Right ventricle myocardium superior (tissue), 1 donor: ENCODE data around the gene XPC. TPM values are rescaled to one million over a fixed set of nuclear protein-coding genes. Genes with fewer than 3 reads are reported as not detected.

Experiments
- ATAC-seq: fragments of 200-7000 bp; cut with Tn5 transposase; one replicate; pipeline ENCODE4 v1.9.1; 2020; ENCODE audit warnings: mild to moderate bottlenecking; ENCODE audit not compliant: poor library complexity
- DNase-seq: peaks from one replicate; pipeline ENCODE4 v3.0.0-alpha.2; 2020
- intact Hi-C: fragments of 100-400 bp; cut with DNase I; formaldehyde crosslinking; loops from one replicate; pipeline ENCODE4 v1.11.2; 2022
- total RNA-seq: library from RNA; stranded (reverse); fragmentation: NEBNext Ultra II Directional; extraction: Animal tissue kit (Norgen Biotek cat#: 25700); gene quantifications from one replicate; pipeline ENCODE4 v1.2.1, GENCODE V29; 2021
- donor health status: DM: no; HTN: yes; CAD: no; lungs with severe emphysema.

The XPC gene
- total RNA-seq, 1 donor from 2014 or later = 7.7 TPM

GRCh38 chr3:14141144-14141543, 37.3 kb downstream of the XPC start:
- intact Hi-C loops = no loop called here
- ATAC-seq (no peak), DNase-seq (no peak)

DNA sequence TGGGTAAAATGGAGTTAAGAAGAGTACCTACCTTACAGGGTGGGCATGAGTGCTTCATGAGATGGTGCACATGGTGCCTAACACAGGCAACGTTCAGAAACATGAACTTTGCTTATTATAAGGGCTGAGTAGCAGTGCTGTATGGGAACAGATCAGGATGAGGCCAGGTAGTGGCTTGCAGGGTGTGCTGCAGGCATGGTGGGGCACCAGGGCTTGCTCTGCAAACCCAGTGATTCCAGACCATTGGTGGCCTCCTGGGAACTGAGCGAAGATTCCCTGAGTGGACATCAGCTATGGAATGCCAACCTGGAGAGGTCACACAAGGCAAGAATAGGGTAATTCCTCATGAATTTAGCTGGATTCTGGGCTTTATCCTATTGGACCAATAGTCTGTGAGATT, 37.7 kb downstream of the XPC start:
- intact Hi-C loops = no loop called here
- DNase-seq = no peak
- ATAC-seq = no peak

DNA sequence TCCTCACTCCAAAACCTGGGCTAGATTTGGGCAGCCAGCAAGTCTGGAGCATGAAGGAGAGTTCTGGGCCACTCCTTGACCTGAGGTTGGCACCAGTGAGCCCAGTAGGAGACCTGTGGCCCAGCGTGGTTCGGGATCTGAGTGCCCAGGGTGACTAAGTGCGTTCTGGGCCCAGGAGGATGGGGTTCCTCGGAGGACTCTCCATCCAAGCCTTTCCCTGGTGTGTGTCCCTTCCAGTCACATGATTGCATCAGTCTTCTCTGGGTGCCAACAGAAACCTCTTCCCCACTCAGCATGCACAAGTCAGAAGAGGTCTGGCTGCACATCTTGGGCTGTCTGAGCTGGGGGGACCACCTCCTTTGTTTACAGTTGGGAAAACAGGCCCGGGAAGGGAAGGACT, 38.6 kb downstream of the XPC start:
- intact Hi-C loops = no loop called here
- ATAC-seq (no peak), DNase-seq (no peak)

DNA sequence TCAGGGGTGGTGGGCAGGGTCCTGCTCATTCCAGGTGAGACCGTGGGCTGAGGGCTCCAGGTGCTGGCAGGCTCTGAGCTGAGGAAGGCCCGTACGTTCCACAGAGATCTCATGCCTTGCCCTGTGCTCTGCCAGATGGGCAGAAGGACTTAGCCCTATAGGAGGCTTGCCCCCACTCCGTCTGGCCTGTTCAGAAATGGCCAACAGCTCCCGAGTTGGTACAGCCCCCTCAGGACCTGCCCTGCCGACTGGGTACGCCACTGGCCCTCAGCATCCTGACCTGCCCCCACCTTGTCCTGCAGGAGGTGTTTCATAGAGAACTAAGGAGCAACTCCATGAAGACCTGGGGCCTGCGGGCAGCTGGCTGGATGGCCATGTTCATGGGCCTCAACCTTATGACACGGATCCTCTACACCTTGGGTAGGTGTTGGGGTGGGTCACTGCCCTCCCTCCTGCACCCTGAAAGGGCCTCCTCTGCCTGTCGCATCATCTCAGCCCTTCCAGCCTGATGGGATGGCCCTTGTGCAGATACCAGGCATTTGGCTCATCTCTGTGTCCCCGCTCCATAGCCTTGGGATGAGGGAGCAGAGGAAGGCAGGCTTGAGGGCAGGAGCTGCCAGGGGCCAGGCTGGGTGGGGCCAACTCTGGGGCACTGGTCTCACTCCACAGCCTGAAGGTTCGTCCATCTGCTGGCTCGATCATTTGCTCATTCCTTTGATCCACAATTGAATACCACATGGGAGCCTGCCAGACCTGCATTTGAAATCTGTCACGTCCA, 39.3 kb downstream of the XPC start:
- no peak for DNase-seq
- intact Hi-C loops = no loop called here
- ATAC-seq = no peak

- no peak for DNase-seq
- ATAC-seq = no peak
- intact Hi-C loops = no loop called here
Observed at GRCh38 chr3:14138109-14138877, 40.1 kb downstream of the XPC start.

GRCh38 chr3:14137445-14137844, 41.0 kb downstream of the XPC start:
- ATAC-seq = no peak
- no peak for DNase-seq
- intact Hi-C loops = no loop called here

DNA sequence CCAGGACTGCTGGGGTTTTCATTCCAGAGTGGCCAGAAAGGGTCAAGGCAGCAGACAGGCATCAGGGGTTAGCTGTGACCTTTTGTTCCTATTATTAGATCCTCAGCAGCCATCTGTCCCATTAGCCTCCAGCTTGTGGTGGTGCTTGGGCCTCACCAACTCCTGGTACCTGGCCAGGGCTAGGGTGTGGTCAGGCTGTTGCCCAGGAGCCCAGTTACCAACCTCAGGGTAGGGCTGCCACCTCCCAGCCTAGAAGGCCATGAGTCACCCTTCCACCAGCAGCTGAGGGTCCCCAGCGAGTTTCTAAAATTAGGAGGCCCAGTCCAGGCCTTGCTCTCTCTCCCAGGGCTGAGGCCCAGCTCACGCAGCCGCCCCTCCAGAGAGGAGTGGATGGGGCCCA, 41.4 kb downstream of the XPC start:
- intact Hi-C loops = no loop called here
- DNase-seq (no peak), ATAC-seq (peak; percentile 3)

DNA sequence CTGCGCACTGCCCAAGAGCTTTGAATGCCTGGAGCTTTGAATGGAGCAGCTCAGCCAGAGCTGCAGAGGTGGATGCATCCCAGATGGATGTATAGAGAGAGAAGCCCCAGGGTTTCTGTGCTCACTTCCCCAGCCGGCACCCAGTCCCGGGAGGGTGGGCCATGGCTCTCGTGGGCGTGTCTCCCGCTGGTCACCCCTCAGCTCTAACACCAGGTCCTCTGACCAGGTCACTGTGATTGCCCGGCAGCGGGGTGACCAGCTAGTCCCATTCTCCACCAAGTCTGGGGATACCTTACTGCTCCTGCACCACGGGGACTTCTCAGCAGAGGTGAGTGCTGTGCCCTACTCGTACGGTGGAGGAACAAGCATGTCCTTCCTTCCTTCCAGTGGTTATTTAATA, 42.8 kb downstream of the XPC start:
- ATAC-seq = no peak
- intact Hi-C loops = no loop called here
- DNase-seq = no peak

- DNase-seq (no peak), ATAC-seq (no peak)
- intact Hi-C loops = no loop called here
Observed at GRCh38 chr3:14134291-14134690, 44.1 kb downstream of the XPC start.

DNA sequence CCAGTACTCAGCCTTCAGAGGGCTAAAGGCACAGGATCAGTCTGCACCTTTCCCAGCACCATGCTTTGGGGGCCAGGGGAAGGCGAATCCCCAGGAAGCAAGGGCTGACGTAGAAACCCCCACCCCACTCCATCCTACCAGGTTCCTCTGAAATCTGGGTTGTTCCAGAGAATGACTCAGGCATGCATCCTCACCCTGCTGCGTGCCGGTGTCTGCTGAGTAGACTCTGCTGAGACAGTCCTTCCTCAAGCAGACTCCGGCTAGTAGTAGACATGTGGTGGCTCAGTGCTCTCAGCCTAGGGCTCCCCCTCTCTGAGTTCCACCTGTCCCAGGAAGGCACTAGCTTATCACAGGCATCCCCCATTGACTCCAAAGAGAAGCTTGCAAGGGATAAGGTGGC, 44.5 kb downstream of the XPC start:
- DNase-seq = no peak
- intact Hi-C loops = no loop called here
- ATAC-seq = no peak

DNA sequence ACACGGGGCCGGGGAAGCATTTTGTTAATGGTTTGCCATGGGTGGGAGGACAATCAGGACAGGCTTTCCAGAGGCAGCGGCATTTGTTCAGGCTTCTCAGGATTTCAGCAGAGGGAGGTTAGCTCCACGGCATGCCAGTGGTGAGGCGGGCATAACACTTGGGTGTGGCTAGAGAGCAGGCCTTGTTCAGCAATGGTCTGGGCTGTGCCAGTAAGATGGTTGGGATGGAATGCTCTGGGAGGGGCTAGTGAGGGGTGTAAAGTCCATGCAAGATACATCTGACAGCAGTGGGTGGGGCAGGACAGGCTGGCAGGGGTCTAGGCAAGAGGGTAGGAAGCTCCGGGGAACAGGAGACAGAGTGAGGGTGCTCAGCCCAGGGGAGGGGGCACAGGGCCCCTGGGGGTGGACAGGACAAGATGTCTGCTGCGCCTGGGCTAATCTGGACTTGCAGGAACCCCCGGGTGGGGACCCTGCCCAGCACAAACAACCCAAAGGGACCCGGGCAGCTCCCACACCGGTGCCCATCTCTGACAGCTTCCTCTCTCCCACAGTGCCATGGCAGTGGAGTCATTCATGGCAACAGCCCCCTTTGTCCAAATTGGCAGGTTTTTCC, 45.1 kb downstream of the XPC start:
- intact Hi-C loops = no loop called here
- ATAC-seq = no peak
- DNase-seq = no peak

DNA sequence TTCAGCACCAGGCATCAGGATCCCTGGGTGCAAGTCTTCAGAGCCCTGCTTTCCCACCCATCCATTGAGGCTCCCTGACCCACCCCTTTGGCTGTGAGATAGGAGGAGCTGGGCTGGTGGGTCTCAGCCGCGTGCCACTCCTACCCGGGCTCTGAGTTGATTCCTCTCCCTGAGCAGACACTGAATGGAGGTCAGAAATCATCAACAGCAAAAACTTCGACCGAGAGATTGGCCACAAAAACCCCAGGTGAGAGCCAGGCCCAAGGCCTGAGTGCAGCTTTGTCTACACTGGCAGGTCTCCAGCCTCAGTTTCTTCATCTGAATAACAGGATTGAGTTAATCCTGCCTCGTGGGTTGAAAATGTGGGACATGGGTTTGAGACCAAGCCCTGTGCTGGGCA, 45.7 kb downstream of the XPC start:
- DNase-seq (no peak), ATAC-seq (no peak)
- intact Hi-C loops = no loop called here

DNA sequence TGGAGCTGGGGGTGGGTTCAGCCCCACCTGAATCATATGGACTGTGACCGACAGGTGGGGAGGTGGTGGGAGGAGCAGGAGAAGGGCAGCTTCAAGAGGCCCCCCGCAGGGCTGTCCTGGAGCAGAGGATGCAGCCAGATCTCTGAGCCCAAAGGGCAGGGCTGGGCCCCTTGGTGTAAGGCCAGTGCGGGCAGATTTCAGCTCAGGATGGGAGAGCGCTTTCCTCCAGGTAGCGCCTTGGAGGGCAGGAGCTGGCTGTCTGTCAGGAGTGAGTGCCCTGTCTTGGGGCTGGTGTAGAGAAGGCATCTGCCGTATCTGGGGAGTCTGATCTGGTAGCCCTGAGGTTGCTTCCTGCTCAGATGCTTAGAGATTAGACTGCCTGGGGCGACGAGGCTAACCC, 46.3 kb downstream of the XPC start:
- intact Hi-C loops = no loop called here

DNA sequence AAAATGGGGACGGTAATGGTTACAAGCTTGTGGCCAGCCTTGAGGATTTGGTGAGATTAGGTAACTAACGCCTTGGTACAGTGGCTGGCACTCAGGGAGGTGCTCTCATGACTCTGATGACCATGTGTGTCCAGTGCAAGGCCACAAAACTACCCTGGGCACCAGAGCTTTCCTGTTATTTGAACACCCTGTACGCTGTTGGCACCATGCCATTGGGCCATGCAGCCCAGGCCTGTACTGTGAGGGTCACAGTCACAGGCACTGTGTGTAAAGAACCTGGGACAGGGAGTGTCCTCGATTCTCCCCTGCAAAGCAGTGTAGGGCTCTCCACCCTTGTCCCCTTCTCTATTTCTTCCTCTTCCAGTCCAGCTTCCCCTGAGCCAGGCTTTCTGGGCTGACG, 47.3 kb downstream of the XPC start:
- intact Hi-C loops = no loop called here
- ATAC-seq (no peak), DNase-seq (no peak)

More for the DNA sequence above, 46.3 kb downstream of the XPC start:
- ATAC-seq (no peak), DNase-seq (no peak)

GRCh38 chr3:14130707-14131106, 47.7 kb downstream of the XPC start:
- ATAC-seq (no peak), DNase-seq (no peak)
- intact Hi-C loops = no loop called here

GRCh38 chr3:14130230-14130629, 48.2 kb downstream of the XPC start:
- ATAC-seq (no peak), DNase-seq (no peak)
- intact Hi-C loops = no loop called here

DNA sequence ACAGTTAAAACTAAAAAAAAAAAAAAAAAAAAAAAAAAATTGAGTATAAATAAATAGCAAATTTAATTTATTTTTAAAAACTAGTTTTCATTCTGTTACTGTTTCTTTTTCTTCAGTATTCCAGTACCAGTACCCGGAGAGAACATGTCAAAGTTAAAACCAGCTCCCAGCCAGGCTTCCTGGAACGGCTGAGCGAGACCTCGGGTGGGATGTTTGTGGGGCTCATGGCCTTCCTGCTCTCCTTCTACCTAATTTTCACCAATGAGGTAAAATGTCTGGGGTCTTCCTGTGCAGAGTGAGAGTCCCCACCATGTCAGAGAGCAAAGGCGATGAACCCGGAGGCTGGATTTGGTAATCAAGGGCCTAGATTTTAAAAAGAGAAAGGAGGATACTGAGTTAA, 49.1 kb downstream of the XPC start:
- intact Hi-C loops = no loop called here
- ATAC-seq (no peak), DNase-seq (no peak)

- DNase-seq (no peak), ATAC-seq (no peak)
- intact Hi-C loops = no loop called here
Observed at GRCh38 chr3:14128724-14129123, 49.7 kb downstream of the XPC start.

GRCh38 chr3:14127516-14128161, 50.8 kb downstream of the XPC start:
- ATAC-seq (no peak), DNase-seq (no peak)
- intact Hi-C loops = no loop called here
